Thymus (tissue), 14 donors: ENCODE measurements around the gene TSHZ1. TPM values are rescaled to one million over a fixed set of nuclear protein-coding genes. Genes with fewer than 3 reads are reported as not detected.

ENCODE experiments used
- DNase-seq, 9 donors: peaks; one replicate each; pipeline ENCODE4 v3.0.0-alpha.2; 2013; ENCODE audit warnings: low spot score in 9 of 9, low read depth in 6 of 9, missing footprints in 1 of 9
- H3K27ac ChIP-seq, 2 donors: one replicate each; pipeline ENCODE4 v1.5.1; 2013; ENCODE audit warnings: control low read depth in 1 of 2, low read depth in 1 of 2, low read length in 1 of 2, mild to moderate bottlenecking in 1 of 2, moderate library complexity in 1 of 2
- H3K27me3 ChIP-seq, 2 donors: one replicate each; pipeline ENCODE4 v1.5.1; 2013; ENCODE audit warnings: low read length in 1 of 2; ENCODE audit not compliant: control insufficient read depth in 2 of 2, insufficient read depth in 1 of 2
- H3K36me3 ChIP-seq, 2 donors: one replicate each; pipeline ENCODE4 v1.5.1; 2013; ENCODE audit warnings: low read length in 1 of 2, mild to moderate bottlenecking in 1 of 2, moderate library complexity in 1 of 2; ENCODE audit not compliant: control insufficient read depth in 2 of 2, insufficient read depth in 2 of 2
- H3K4me1 ChIP-seq, 2 donors: one replicate each; pipeline ENCODE4 v1.5.1; 2013; ENCODE audit warnings: low read length in 2 of 2; ENCODE audit not compliant: control insufficient read depth in 2 of 2, insufficient read depth in 2 of 2
- H3K4me3 ChIP-seq, 2 donors: one replicate each; pipeline ENCODE4 v1.5.1; 2013; ENCODE audit warnings: low read length in 2 of 2, control low read depth in 1 of 2, mild to moderate bottlenecking in 1 of 2
- H3K9me3 ChIP-seq, 2 donors: one replicate each; pipeline ENCODE4 v1.5.1; 2013; ENCODE audit warnings: low read length in 1 of 2, mild to moderate bottlenecking in 1 of 2; ENCODE audit not compliant: control insufficient read depth in 2 of 2, insufficient read depth in 1 of 2
- WGBS: extraction: QIAGEN DNeasy Blood & Tissue Kit; methylation state at CpG from one replicate; pipeline ENCODE4 v1.1.7; 2013; 5-methylcytosine and 5-hydroxymethylcytosine counted together
- long read RNA-seq, 10 donors: transcript quantifications; one replicate each; lab custom pipeline, GENCODE V29; 2026
- polyA plus RNA-seq: library from polyadenylated mRNA; stranded (reverse); fragments of 200-250 nt; gene quantifications from one replicate; pipeline ENCODE4 v1.2.3, GENCODE V29; 2013
- total RNA-seq: library from RNA; stranded (reverse); fragments of 120-200 nt; gene quantifications from one replicate; pipeline ENCODE4 v1.2.4, GENCODE V29; 2013
- donor health status: healthy.

TSHZ1 gene
- total RNA-seq = 7.4 TPM
- 10.2 TPM for polyA plus RNA-seq
- long read RNA-seq, donor 1, full-length matches to known transcripts = 2 of 2 reads
- long read RNA-seq, donor 1, partial matches to known transcripts = 0 of 2 reads
- long read RNA-seq, donor 1, other reads (novel, unspliced or antisense) = 0 of 2 reads
- long read RNA-seq, donor 2, full-length matches to known transcripts = 34 of 34 reads
- long read RNA-seq, donor 2, partial matches to known transcripts = 0 of 34 reads
- long read RNA-seq, donor 2, other reads (novel, unspliced or antisense) = 0 of 34 reads
- long read RNA-seq, donor 3, full-length matches to known transcripts = 13 of 13 reads
- long read RNA-seq, donor 3, partial matches to known transcripts = 0 of 13 reads
- long read RNA-seq, donor 3, other reads (novel, unspliced or antisense) = 0 of 13 reads
- long read RNA-seq, donor 4, full-length matches to known transcripts = 16 of 16 reads
- long read RNA-seq, donor 4, partial matches to known transcripts = 0 of 16 reads
- long read RNA-seq, donor 4, other reads (novel, unspliced or antisense) = 0 of 16 reads
- long read RNA-seq, donor 5, full-length matches to known transcripts = 24 of 29 reads
- long read RNA-seq, donor 5, partial matches to known transcripts = 5 of 29 reads
- long read RNA-seq, donor 5, other reads (novel, unspliced or antisense) = 0 of 29 reads
- long read RNA-seq, donor 6, full-length matches to known transcripts = 15 of 15 reads
- long read RNA-seq, donor 6, partial matches to known transcripts = 0 of 15 reads
- long read RNA-seq, donor 6, other reads (novel, unspliced or antisense) = 0 of 15 reads
- long read RNA-seq, donor 7, full-length matches to known transcripts = 27 of 27 reads
- long read RNA-seq, donor 7, partial matches to known transcripts = 0 of 27 reads
- long read RNA-seq, donor 7, other reads (novel, unspliced or antisense) = 0 of 27 reads
- long read RNA-seq, donor 8, full-length matches to known transcripts = 13 of 13 reads
- long read RNA-seq, donor 8, partial matches to known transcripts = 0 of 13 reads
- long read RNA-seq, donor 8, other reads (novel, unspliced or antisense) = 0 of 13 reads
- long read RNA-seq, donor 9, full-length matches to known transcripts = 8 of 8 reads
- long read RNA-seq, donor 9, partial matches to known transcripts = 0 of 8 reads
- long read RNA-seq, donor 9, other reads (novel, unspliced or antisense) = 0 of 8 reads
- long read RNA-seq, donor 10, full-length matches to known transcripts = 29 of 29 reads
- long read RNA-seq, donor 10, partial matches to known transcripts = 0 of 29 reads
- long read RNA-seq, donor 10, other reads (novel, unspliced or antisense) = 0 of 29 reads

GRCh38 chr18:75210274-75211001, at the start of gene TSHZ1:
Gene TSHZ1, plus strand, starts transcription at chr18:75210797. Its CDS starts 1,080 bp downstream, at chr18:75211877.
- H3K4me3 ChIP-seq = peak within 1 kb of the TSS; percentile 81 to 94
- peak; percentile 66 to 93 (median 82) for DNase-seq
- H3K9me3 ChIP-seq = no peaks in the 10 kb centered on the region
- H3K36me3 ChIP-seq = peaks cover 0 to 3% of the 10 kb centered on the region in 2 donors
- peaks cover 15 to 34% of the 10 kb centered on the region in 2 donors for H3K27me3 ChIP-seq
- H3K27ac ChIP-seq = peak within 1 kb of the TSS; percentile 86 to 94
- H3K4me1 ChIP-seq = peaks cover 16 to 31% of the 10 kb centered on the region in 2 donors
- WGBS = 2% methylated on average over 15 of the region's 15 CpGs

- peak in 1 of 9 donors; percentile 22 for DNase-seq
- WGBS = 32% methylated on average over 14 of the region's 14 CpGs
- H3K4me3 ChIP-seq = peak overlapping the region in 1 of 2 donors; percentile 48
- H3K4me1 ChIP-seq = peaks cover 0 to 3% of the 10 kb centered on the region in 2 donors
- H3K36me3 ChIP-seq = no peaks in the 10 kb centered on the region
- H3K27me3 ChIP-seq = peaks cover 0 to 2% of the 10 kb centered on the region in 2 donors
- no peak overlapping the region for H3K27ac ChIP-seq
- H3K9me3 ChIP-seq = no peaks in the 10 kb centered on the region
These were observed 49.2 kb upstream of the TSHZ1 start for GRCh38 chr18:75161256-75162028.

GRCh38 chr18:75162467-75162866, 48.1 kb upstream of the TSHZ1 start:
- Histone ChIP-seq H3K36me3 (no peaks in the 10 kb centered on the region), H3K27ac (no peak overlapping the region), H3K9me3 (no peaks in the 10 kb centered on the region), H3K4me3 (no peak overlapping the region), H3K27me3 (peaks cover 0 to 2% of the 10 kb centered on the region in 2 donors), H3K4me1 (peaks cover 0 to 3% of the 10 kb centered on the region in 2 donors)
- DNase-seq = no peak
- 94% methylated on average over 3 of the region's 3 CpGs for WGBS

GRCh38 chr18:75162978-75163377, 47.6 kb upstream of the TSHZ1 start:
- Histone ChIP-seq H3K4me1 (peaks cover 0 to 3% of the 10 kb centered on the region in 2 donors), H3K36me3 (no peaks in the 10 kb centered on the region), H3K9me3 (no peaks in the 10 kb centered on the region), H3K27me3 (peaks cover 0 to 7% of the 10 kb centered on the region in 2 donors), H3K4me3 (no peak overlapping the region), H3K27ac (no peak overlapping the region)
- 97% methylated on average over 4 of the region's 4 CpGs for WGBS
- no peak for DNase-seq

GRCh38 chr18:75163736-75164135, 46.9 kb upstream of the TSHZ1 start:
- Histone ChIP-seq H3K27me3 (peaks cover 0 to 7% of the 10 kb centered on the region in 2 donors), H3K36me3 (no peaks in the 10 kb centered on the region), H3K27ac (no peak overlapping the region), H3K9me3 (no peaks in the 10 kb centered on the region), H3K4me3 (no peak overlapping the region), H3K4me1 (peaks cover 0 to 3% of the 10 kb centered on the region in 2 donors)
- no peak for DNase-seq
- WGBS = 95% methylated on average over 4 of the region's 4 CpGs

- Histone ChIP-seq H3K9me3 (no peaks in the 10 kb centered on the region), H3K27ac (no peak overlapping the region), H3K27me3 (peaks cover 0 to 7% of the 10 kb centered on the region in 2 donors), H3K36me3 (no peaks in the 10 kb centered on the region), H3K4me3 (no peak overlapping the region), H3K4me1 (peaks cover 0 to 3% of the 10 kb centered on the region in 2 donors)
- WGBS = 86% methylated on average over 3 of the region's 3 CpGs
- no peak for DNase-seq
These were observed 46.1 kb upstream of the TSHZ1 start for GRCh38 chr18:75164479-75164878.

GRCh38 chr18:75165926-75166325, 44.7 kb upstream of the TSHZ1 start:
- no peaks in the 10 kb centered on the region for H3K36me3 ChIP-seq
- no peak overlapping the region for H3K4me3 ChIP-seq
- no peak for DNase-seq
- peaks cover 0 to 4% of the 10 kb centered on the region in 2 donors for H3K27me3 ChIP-seq
- H3K27ac ChIP-seq = no peak overlapping the region
- 96% methylated on average over 8 of the region's 8 CpGs for WGBS
- H3K4me1 ChIP-seq = peaks cover 0 to 3% of the 10 kb centered on the region in 2 donors
- H3K9me3 ChIP-seq = no peaks in the 10 kb centered on the region
